ENCODE results near the gene MLPH. TPM values are rescaled to one million over a fixed set of nuclear protein-coding genes. Genes with fewer than 3 reads are reported as not detected.
A peak's percentile ranks its signal among the peaks of the same experiment; 100 is the strongest.

Gene MLPH
- total and polyA plus RNA-seq, 2 of the 13 experiments (the other 11 are each of a cell fraction or from before 2014, with no cell fraction given) = 0.12 TPM; not detected in 1

GRCh38 chr2:237474931-237475703, 11.9 kb upstream of the MLPH start (continued):
- TF ChIP-seq ZBTB37 (CRISPR knock-in tag; IDR thresholded peaks at IDR 0.05) (no peak), ZNF616 (CRISPR knock-in tag; IDR thresholded peaks at IDR 0.05; ENCODE audit: low read depth) (no peak), RORA (CRISPR knock-in tag; IDR thresholded peaks at IDR 0.05) (no peak), ZNF879 (CRISPR knock-in tag; IDR thresholded peaks at IDR 0.05) (0 out of 2 replicates have a peak, but pooled peaks have one; percentile 46), AGO1 (IDR thresholded peaks at IDR 0.05; ENCODE audit: low read depth, low read length, poor library complexity, severe bottlenecking) (peak; percentile 61), PBX2 (CRISPR knock-in tag; IDR thresholded peaks at IDR 0.05) (no peak), HOXA3 (CRISPR knock-in tag; IDR thresholded peaks at IDR 0.05) (peak; percentile 90), GATAD1 (CRISPR knock-in tag; IDR thresholded peaks at IDR 0.05) (peak; percentile 87), NKX3-1 (CRISPR knock-in tag; IDR thresholded peaks at IDR 0.05) (no peak; the same call in 1 of the 2 replicates), TARDBP (CRISPR knock-in tag; IDR thresholded peaks at IDR 0.05) (peak; percentile 88), DZIP1 (CRISPR knock-in tag; IDR thresholded peaks at IDR 0.05) (peak; percentile 53; the same call in 1 of the 2 replicates), ESRRA (CRISPR knock-in tag; IDR thresholded peaks at IDR 0.05; ENCODE audit: low read depth) (0 out of 2 replicates have a peak, but pooled peaks have one; percentile 30), FOXA3 (CRISPR knock-in tag; IDR thresholded peaks at IDR 0.05) (0 out of 2 replicates have a peak, but pooled peaks have one; percentile 25), ZNF414 (CRISPR knock-in tag; IDR thresholded peaks at IDR 0.05) (peak; percentile 31; the same call in 1 of the 2 replicates), ZNF17 (CRISPR knock-in tag; IDR thresholded peaks at IDR 0.05) (no peak), GABPB1 (CRISPR knock-in tag; IDR thresholded peaks at IDR 0.05) (peak; percentile 89), PHF20 (CRISPR knock-in tag; IDR thresholded peaks at IDR 0.05) (peak; percentile 75), ZBTB43 (CRISPR knock-in tag; conservative IDR thresholded peaks at IDR 0.05) (0 out of 2 replicates have a peak, but pooled peaks have one; percentile 36), NCOR1 (IDR thresholded peaks at IDR 0.05; ENCODE audit: borderline replicate concordance, low read length) (peak; percentile 56), TMF1 (CRISPR knock-in tag; IDR thresholded peaks at IDR 0.05; ENCODE audit: low read depth) (no peak; the same call in 1 of the 2 replicates), YEATS2 (CRISPR knock-in tag; IDR thresholded peaks at IDR 0.05; ENCODE audit: borderline replicate concordance) (peak; percentile 70; the same call in 1 of the 2 replicates), ZBTB7B (CRISPR knock-in tag; IDR thresholded peaks at IDR 0.05) (peak; percentile 97), ISL2 (CRISPR knock-in tag; IDR thresholded peaks at IDR 0.05) (0 out of 2 replicates have a peak, but pooled peaks have one; percentile 29)
